OCI-LY3 (cell line): ENCODE results near the gene MAPKAPK3.

Experiments used
- EZH2phosphoT487 ChIP-seq: fragments of 200-600 bp; shearing (Covaris generic); IDR thresholded peaks from 2 replicates; pipeline ENCODE4 v1.6.1; 2018; ENCODE audit warnings: antibody characterized with exemption, mixed run types, low read depth
- TF ChIP-seq, protein P1 (sequence below): fragments of 200-600, 300-600 bp; sonication (generic); IDR thresholded peaks from 2 replicates; pipeline ENCODE4 v1.5.1; 2014; ENCODE audit warnings: antibody characterized with exemption, low read length, low read depth

DNA sequence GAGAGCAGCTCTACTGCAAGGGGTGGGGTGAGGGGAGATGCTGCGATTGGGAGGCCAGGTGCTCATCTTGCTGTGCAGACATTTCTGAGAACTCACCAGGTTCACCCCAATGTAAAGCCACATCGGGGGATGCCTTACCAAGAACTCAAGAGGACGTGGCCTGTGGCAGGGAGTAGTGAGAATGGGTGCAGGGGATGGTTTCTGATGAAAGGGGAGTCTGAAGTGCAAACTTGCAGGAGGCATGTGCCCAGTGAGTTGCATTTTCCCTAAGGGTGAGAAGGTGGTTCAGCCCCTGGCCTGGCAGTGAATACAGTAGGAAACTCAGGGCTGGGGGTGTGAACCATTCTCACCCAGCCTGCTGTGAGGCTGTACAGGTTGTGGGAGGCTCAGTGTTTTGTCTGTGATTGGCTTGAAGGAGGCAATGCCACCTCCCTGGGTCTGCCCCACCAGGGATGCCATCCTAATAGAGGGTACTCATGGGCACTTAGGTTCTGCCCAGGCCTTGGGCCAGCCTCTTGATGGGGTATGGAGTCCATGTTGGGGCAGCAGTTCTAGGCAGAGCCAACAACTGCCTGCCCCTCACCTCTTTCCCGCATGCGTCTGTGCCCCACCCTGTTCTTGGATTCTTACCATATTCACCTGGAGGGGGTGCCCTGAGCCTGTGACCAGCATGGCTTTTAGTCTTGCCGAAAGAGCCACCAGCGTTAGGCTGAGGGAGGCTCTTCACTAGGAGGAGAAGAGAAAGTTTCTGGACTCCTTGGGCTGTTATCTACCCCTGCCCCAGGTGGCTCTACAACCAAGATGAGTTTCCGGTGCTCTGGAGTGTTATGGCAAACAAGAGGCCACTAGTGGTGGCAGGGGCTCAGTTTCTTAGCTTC, 43.1 kb upstream of the MAPKAPK3 start:
- TF ChIP-seq, protein P1, sequence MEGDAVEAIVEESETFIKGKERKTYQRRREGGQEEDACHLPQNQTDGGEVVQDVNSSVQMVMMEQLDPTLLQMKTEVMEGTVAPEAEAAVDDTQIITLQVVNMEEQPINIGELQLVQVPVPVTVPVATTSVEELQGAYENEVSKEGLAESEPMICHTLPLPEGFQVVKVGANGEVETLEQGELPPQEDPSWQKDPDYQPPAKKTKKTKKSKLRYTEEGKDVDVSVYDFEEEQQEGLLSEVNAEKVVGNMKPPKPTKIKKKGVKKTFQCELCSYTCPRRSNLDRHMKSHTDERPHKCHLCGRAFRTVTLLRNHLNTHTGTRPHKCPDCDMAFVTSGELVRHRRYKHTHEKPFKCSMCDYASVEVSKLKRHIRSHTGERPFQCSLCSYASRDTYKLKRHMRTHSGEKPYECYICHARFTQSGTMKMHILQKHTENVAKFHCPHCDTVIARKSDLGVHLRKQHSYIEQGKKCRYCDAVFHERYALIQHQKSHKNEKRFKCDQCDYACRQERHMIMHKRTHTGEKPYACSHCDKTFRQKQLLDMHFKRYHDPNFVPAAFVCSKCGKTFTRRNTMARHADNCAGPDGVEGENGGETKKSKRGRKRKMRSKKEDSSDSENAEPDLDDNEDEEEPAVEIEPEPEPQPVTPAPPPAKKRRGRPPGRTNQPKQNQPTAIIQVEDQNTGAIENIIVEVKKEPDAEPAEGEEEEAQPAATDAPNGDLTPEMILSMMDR: no peak
- TF ChIP-seq EZH2phosphoT487: no peak
